ENCODE data around the gene PRKCB.
"Not testable (repeated sequence)": the region's sequence is repeated elsewhere in the genome, so short reads cannot be mapped to it uniquely, and the experiment has no call there.

Gene PRKCB

DNA sequence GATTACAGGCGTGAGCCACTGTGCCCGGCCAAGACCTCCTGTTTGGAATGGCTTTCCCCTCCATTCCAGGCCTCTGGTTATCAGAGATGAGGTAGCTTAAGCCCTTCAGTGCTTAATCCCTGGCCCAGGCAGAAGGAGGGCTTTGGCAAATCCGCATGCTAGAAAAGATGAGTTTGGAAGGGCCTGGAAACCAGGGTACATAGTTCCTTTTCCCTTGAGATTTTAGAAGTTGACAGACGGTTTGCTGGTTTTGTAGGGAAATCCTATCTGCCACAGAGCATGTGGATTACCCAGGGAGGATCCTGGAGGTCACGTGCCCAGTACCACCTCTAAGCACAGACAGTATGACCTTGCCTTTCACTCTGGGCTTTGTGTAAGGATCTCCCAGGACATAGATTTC lies 305.7 kb downstream of the PRKCB start:
- DNase-seq = no peak

DNA sequence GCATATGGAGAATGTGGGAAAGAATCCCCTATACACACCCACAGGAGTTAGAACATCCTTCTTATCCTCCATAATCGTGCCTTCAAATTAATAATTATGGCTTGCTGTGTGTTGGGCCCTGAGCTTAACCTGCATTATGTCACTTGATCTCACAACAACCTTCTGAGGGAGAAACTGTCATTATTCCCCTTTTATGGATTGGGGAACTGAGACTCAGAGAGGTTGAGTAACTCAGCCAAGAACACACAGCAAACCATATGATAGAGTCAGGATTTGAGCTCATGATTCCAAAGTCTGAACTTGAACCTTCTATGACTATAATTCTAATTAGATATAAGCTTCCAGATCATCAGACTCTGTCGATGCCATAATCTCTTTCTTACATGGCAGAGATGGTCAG lies 306.1 kb downstream of the PRKCB start:
- no peak for DNase-seq

GRCh38 chr16:24145927-24146326 lies 310.1 kb downstream of the PRKCB start:
- no peak for DNase-seq

GRCh38 chr16:24146518-24146917 lies 310.7 kb downstream of the PRKCB start:
- no peak for DNase-seq

DNA sequence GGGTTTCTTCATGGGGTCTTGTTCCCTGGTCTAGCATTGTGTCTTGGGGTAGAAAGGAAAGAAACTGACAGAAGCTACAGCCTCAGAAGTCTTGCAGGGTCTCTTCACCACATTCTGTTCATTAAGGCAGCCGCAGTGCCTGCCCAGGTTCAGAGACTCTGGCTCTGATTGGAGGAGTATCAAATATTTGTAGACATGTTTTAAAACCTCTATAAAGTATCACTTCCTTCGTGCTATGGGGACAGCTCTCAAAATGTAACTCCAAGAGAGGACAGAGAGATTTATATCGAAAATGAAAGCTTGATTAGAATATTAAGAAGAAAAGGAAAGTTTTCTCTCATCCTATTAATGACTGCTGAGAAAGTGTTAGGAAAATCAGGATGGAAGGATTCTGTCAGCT lies 313.3 kb downstream of the PRKCB start:
- no peak for DNase-seq

DNA sequence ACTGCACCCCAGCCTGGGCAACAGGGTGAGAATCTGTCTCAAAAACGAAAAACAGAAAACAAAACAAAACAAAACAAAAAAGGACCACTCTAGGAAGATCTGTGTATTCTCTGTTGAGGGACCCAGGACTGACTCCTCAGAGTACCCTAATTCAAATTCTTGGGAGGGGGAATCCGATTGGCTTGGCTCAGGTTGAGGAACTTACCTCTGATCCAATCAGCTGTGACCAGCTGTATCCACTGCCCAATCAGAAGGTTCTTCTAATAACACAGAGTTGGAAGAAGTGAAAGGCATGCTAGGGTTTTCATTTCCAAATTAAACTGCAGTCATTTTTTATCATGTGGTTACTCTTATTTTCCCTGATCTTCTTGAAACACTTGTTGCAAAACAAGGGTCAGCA lies 314.5 kb downstream of the PRKCB start:
- DNase-seq = no peak

DNA sequence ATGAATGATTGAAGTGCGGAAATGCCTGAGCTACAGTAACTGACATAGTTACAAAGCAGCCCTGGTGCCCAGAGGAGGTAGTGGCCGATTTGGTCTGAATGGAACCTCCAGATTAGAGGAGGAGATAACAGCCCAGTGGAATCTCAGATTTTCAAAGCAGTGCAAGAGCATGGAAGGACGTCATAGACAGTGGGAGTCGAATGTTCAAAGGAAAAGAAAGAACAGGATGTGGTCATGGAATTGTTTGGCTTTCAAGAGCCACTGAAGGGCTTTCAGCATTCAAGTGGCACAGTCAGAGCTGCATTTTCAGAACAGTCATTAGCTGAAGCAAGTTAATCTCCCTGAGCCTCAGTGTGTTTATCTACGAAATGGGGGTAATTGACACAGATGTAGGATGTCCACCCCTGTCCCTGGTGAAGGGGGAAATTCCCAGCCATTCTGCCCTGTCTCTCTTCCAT lies 315.7 kb downstream of the PRKCB start:
- DNase-seq = peak; percentile 2 to 10

DNA sequence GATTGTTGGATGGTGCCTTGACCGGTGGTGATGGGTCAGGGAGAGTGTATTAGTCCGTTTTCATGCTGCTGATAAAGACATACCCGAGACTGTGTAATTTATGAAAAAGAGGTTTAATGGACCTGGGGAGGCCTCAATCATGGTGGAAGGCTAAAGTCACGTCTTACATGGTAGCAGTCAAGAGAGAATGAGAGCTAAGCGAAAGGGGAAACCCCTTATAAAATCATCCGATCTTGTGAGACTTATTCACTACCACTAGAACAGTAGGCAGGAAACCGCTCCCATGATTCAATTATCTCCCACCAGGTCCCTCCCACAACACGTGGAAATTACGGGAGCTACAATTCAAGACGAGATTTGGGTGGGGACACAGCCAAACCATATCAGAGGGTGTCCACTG lies 316.3 kb downstream of the PRKCB start:
- not testable (repeated sequence) for DNase-seq

DNA sequence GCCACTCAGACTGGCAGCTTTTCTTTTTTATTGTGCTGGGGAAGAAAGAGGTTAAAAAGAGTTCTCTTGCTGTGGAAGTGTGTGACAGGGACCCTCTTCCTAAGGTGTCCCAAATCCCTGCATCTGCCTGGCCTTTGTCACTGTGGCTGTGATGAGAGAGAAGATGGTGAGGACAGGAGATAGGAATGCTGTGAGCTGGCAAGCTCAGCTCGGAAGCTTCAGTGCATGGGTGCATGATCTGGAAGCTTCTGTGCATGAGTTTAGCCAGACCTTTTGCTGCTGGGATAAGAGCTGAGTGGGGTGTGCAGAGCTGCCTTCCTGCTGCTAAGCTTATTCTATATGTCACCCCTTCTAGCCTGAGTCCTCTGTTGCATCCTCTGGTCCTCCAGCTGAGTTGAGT lies 317.0 kb downstream of the PRKCB start:
- no peak for DNase-seq

DNA sequence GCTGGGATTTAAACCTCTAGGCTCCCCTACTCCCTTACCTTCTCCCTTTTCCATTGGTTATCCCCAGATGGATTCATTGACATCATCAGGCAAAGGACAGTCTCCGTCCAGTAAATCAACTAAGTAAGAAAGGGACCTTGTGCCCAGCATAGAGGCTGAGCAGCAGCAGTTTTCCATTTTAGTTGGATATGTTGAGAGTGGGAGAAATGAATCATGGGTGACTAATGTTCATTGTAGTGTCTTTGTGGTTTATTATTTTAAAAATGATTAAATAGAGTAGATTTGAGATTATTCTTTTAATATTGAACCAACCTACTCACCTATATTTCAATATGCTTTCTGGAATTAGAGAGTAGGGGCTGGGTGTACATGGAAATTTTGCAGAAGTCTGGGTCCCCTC lies 321.0 kb downstream of the PRKCB start:
- no peak for DNase-seq

DNA sequence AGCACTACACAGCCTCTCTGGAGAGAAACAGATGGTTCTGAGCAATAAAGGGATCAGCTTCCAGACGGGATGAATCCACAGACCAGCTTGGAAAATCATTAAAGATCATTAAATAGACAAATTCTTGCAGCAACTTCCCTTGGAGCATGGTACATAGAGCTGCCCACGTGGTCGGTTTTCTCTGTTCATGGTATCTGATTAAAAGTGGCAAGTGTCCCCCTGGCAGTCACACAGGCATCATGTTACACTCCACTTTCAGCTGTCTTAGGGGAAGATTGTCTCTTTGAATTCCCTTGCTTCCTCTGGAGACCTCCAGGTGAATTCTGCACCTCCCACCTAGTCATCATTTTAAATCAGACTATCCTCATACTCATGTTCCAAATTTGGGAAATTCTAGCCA lies 328.2 kb downstream of the PRKCB start:
- DNase-seq = no peak

DNA sequence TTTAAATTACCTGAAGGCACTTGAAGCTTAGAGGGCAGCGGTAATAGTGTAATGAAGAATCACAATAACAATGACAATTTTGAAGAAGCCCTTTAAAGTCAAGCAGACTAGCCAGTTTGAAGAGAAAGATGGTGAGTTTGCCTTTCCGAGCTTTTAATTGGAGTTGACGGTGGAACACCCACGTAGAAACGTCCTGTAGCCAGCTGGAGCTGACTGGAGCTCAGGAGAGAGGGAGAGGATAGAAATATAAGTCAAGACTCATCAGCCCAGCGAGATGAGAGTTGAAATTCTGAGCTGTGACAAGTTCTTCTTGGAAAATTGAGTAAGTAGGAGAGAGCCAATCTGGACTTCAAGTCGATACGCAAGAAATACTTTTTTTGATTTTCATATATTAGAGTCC lies 328.6 kb downstream of the PRKCB start:
- no peak for DNase-seq

GRCh38 chr16:24165273-24165672 lies 329.5 kb downstream of the PRKCB start:
- DNase-seq = no peak

- DNase-seq = no peak
Observed at GRCh38 chr16:24166661-24167528, 331.1 kb downstream of the PRKCB start.

DNA sequence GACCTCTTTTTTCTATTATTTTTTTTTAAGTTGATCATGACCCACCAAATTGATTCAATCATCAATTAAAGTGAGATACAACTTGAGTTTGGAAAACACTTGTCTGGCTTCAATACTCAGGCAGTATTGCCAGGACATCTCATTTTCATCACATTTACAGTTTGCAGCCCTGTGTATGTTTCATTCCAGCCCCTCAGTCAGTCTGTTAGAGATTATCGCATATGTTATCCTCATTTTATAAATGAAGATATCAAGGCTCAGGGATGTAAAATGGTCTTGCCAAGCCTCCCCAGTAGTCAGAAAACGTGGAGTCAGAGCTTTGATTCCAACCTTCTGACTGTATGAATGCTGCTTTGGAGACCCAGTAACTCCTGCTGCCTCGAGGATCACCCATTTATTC lies 333.1 kb downstream of the PRKCB start:
- no peak for DNase-seq

GRCh38 chr16:24170407-24170806 lies 334.6 kb downstream of the PRKCB start:
- no peak for DNase-seq

- no peak for DNase-seq
Observed at GRCh38 chr16:24174504-24174903, 338.7 kb downstream of the PRKCB start.

DNA sequence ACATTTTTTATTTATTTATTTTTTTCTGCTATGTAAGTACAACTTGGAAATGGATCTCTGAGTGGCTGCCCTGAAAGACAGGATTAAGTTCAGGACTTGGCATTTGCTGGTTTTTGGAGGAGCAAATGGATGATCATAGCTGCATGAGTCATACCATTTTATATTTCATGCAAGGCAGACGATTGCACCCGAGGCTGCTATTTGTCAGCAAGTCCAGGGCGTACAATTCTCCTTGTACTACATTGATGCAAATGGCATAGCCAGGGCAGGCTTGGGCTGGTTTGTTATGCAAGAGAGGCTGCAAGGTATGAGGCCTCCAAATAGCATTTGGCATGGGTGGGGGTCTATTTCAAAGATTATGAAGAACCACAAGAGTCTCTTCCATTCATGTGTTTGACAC lies 339.2 kb downstream of the PRKCB start:
- no peak for DNase-seq

GRCh38 chr16:24178496-24178895 lies 342.7 kb downstream of the PRKCB start:
- DNase-seq = no peak

DNA sequence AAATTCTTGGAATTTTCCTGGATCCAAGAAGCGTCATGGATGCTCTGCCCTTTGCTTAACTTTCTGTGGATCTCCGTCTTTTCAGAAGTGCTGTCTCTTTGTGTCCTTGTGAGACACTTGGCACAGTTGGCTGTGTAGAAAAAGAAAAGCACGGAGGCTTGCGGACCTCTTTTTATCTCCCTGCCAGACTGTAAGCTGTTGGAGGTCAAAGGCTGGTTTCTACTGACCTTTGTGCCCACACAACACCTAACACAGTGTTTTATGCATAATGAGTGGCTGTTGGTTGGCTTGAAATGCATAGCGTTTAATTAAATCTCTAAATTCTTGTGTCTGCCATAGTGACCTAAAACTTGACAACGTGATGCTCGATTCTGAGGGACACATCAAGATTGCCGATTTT lies 344.7 kb downstream of the PRKCB start:
- DNase-seq = no peak

- DNase-seq = no peak
Observed at GRCh38 chr16:24188021-24188542, 352.3 kb downstream of the PRKCB start.

DNA sequence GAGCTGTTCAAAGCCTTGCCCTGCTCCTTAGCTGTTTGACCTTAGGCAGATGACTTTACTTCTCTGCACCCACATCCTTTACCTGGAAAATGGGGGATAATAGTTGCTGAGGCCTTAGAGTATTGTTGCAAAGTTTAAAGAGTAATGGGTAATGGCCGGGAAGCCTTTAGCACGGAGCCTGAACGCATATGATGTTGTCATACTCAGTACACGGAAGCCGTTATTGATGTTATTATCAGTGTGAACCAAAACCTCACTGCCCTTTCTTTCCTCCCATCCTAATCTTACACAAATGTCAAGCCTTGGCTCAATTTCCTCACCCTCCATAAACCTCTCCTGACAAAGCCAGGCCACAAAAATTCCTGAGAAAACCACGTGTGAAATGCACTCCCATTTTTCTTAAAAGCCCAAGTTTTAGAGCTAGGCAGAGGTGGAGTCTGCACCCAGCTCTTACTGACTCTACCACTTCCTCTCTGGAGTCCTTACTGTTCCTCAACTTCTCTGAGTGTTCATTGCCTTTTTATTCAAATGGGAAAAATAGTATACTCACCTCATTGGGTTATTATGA lies 353.1 kb downstream of the PRKCB start:
- no peak for DNase-seq

DNA sequence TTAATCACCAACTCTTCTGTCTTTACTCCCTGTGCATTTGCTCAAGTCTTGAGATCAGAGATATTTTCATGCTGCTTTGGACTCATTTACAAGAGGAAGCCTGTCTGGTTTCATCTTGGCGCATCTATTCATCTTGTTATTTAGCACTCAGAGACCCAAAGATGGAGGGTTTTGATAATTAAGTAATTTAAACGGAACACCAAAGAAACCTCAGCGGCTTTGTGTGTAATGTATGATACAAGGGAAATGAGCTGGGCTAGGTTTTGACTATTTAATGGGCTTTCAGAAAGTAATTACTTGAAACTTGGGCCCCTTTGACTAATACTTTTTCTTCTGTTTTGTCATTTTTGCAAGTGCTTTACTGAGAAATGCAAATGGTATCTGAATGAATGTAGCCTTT lies 354.2 kb downstream of the PRKCB start:
- no peak for DNase-seq

- DNase-seq = no peak
Observed at GRCh38 chr16:24191876-24192402, 356.2 kb downstream of the PRKCB start.
